ENCODE results near the gene GDPD4.

The GDPD4 gene

GRCh38 chr11:77345621-77346020 lies 44.1 kb upstream of the GDPD4 start:
- no peaks in the 10 kb centered on the region for H3K9me3 ChIP-seq (ENCODE audit: control insufficient read depth, insufficient read depth, low read depth, low read length)
- H3K36me3 ChIP-seq (ENCODE audit: control insufficient read depth in 2 of 2, insufficient read depth in 1 of 2, low read length in 2 of 2) = peaks cover 0 to 35% of the 10 kb centered on the region in 2 experiments; a peak in 1 of 3 replicates
- no peak overlapping the region for H3K4me3 ChIP-seq (ENCODE audit: low read depth, low read length)
- CTCF ChIA-PET = no interaction called here
- POLR2A ChIA-PET = no interaction called here
- no peak overlapping the region for H3K27ac ChIP-seq (ENCODE audit: extremely low read depth, low read depth, low read length)
- no peaks in the 10 kb centered on the region for H3K4me1 ChIP-seq (ENCODE audit: control insufficient read depth, insufficient read depth, low read length)
- TF ChIP-seq ZNF354C (tag by site-specific recombination; IDR thresholded peaks at IDR 0.05; ENCODE audit: borderline replicate concordance, low read depth) = no peak
- TF ChIP-seq ZNF548 (tag by site-specific recombination; IDR thresholded peaks at IDR 0.05) = no peak
- TF ChIP-seq ZNF366 (tag by site-specific recombination; conservative IDR thresholded peaks at IDR 0.05) = no peak
- no peak for TF ChIP-seq ZBTB44 (tag by site-specific recombination; IDR thresholded peaks at IDR 0.05)
- no peak for TF ChIP-seq ZNF223 (tag by site-specific recombination; IDR thresholded peaks at IDR 0.05)
- TF ChIP-seq ZNF791 (tag by site-specific recombination; IDR thresholded peaks at IDR 0.05) = no peak
- TF ChIP-seq GLIS2 (tag by site-specific recombination; IDR thresholded peaks at IDR 0.05) = no peak

- no peak for TF ChIP-seq ZFHX2 (tag by site-specific recombination; conservative IDR thresholded peaks at IDR 0.05)
- TF ChIP-seq ZFP69B (tag by site-specific recombination; IDR thresholded peaks at IDR 0.05) = no peak
- no peak for TF ChIP-seq ZSCAN30 (tag by site-specific recombination; IDR thresholded peaks at IDR 0.05)
- no peak for TF ChIP-seq ZNF214 (tag by site-specific recombination; IDR thresholded peaks at IDR 0.05; ENCODE audit: borderline replicate concordance)
- no peak for TF ChIP-seq ZNF610 (tag by site-specific recombination; IDR thresholded peaks at IDR 0.05; ENCODE audit: borderline replicate concordance)
- no peak for TF ChIP-seq ZBTB49 (tag by site-specific recombination; IDR thresholded peaks at IDR 0.05; ENCODE audit: low read depth)
- TF ChIP-seq ZNF133 (tag by site-specific recombination; IDR thresholded peaks at IDR 0.05) = no peak
- TF ChIP-seq ZNF24 (tag by site-specific recombination; IDR thresholded peaks at IDR 0.05) = no peak
- TF ChIP-seq ZNF221 (tag by site-specific recombination; IDR thresholded peaks at IDR 0.05; ENCODE audit: borderline replicate concordance) = no peak
- TF ChIP-seq ZNF585B (tag by site-specific recombination; IDR thresholded peaks at IDR 0.05) = no peak
- no peak for TF ChIP-seq GLI2 (tag by site-specific recombination; IDR thresholded peaks at IDR 0.05; ENCODE audit: borderline replicate concordance, low read depth)
- TF ChIP-seq ZNF623 (tag by site-specific recombination; IDR thresholded peaks at IDR 0.05) = no peak
- no peak for TF ChIP-seq ZNF513 (tag by site-specific recombination; IDR thresholded peaks at IDR 0.05)
- no peak for TF ChIP-seq ZNF362 (tag by site-specific recombination; IDR thresholded peaks at IDR 0.05)
- TF ChIP-seq ZFP41 (tag by site-specific recombination; IDR thresholded peaks at IDR 0.05; ENCODE audit: borderline replicate concordance) = no peak
- TF ChIP-seq ZBTB44 (tag by site-specific recombination; IDR thresholded peaks at IDR 0.05) = no peak
- TF ChIP-seq GLI4 (tag by site-specific recombination; IDR thresholded peaks at IDR 0.05) = no peak
- TF ChIP-seq EGR2 (tag by site-specific recombination; IDR thresholded peaks at IDR 0.05; ENCODE audit: low read depth) = no peak
- TF ChIP-seq ZBTB7A (tag by site-specific recombination; IDR thresholded peaks at IDR 0.05; ENCODE audit: low read depth) = no peak
- no peak for TF ChIP-seq ZNF223 (tag by site-specific recombination; IDR thresholded peaks at IDR 0.05)
- Histone ChIP-seq H3K36me3 (ENCODE audit: control insufficient read depth in 2 of 2, insufficient read depth in 1 of 2, low read length in 2 of 2) (peaks cover 3 to 62% of the 10 kb centered on the region in 2 experiments; a peak in 1 of 3 replicates), H3K4me3 (ENCODE audit: low read depth, low read length) (no peak overlapping the region), H3K27ac (ENCODE audit: extremely low read depth, low read depth, low read length) (no peak overlapping the region), H3K4me1 (ENCODE audit: control insufficient read depth, insufficient read depth, low read length) (no peaks in the 10 kb centered on the region), H3K9me3 (ENCODE audit: control insufficient read depth, insufficient read depth, low read depth, low read length) (no peaks in the 10 kb centered on the region)
- ChIA-PET CTCF (no interaction called here), POLR2A (no interaction called here)
Observed at GRCh38 chr11:77340501-77340900, 39.0 kb upstream of the GDPD4 start.

Data from HEK293 (cell line).